NCI-H748 (cell line): ENCODE data around the gene CYP46A1.
"Not testable (repeated sequence)": the region's sequence is repeated elsewhere in the genome, so short reads cannot be mapped to it uniquely, and the experiment has no call there.

Experiments
- DNase-seq: peaks from one replicate; lab custom pipeline; 2025; ENCODE audit not compliant: unreplicated experiment; lab: John Stamatoyannopoulos, UW

The CYP46A1 gene

GRCh38 chr14:99656171-99656570 lies 27.9 kb upstream of the CYP46A1 start:
- DNase-seq, result no peak

- no peak for DNase-seq
These were observed 26.4 kb upstream of the CYP46A1 start for GRCh38 chr14:99657645-99658155.

DNA sequence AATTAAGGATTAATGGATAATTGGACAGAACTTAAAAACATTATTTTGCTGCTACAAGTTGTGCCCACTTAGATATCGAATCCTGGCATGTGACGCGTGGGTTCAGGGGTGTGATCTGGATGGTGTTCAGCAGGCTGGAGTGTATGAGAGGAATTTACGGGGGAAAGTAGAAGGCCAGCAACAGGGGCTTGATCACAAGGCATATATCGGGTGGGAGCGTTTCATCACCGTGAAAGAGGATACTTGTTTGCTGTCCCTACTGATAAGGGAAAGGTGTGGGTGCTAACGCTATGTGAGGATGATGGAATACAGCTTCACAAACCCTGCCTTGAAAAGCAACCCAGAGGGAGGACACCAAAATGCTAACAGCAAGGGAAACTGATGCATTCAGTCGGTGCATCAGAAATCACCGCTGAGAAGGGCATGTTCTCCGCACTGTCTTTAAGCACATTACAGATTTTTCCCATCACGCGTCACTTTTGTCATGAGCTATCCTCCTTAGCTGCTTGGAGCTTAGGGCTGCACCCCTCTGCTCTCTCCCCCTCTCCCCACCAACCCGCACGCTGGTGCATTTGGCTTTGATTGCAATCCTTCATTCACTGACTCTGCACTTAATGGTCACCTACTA lies 25.8 kb upstream of the CYP46A1 start:
- DNase-seq, result no peak

- peak; percentile 40 for DNase-seq
These were observed 24.8 kb upstream of the CYP46A1 start for GRCh38 chr14:99659333-99659741.

GRCh38 chr14:99660006-99660566 lies 24.0 kb upstream of the CYP46A1 start:
- DNase-seq, result no peak

DNA sequence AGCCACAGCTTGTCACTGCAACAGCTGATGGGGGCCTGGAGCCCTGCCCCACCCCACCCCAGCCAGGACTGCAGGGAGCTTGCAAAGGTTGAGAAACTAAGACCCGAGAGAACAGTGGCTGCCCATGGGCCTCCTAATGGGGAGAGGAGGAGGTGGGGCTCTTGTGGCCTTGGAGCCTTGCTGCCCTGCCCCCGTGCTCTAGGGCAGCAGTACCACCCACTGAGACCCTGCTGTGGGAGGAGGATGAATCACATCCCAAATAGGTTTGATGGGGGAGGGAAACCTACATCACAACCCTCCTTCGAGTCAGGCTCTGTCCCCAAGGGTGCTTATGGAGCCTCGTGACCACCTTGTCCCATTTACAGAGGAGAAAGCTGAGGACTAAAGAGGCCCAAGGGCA lies 23.3 kb upstream of the CYP46A1 start:
- DNase-seq, result no peak

DNA sequence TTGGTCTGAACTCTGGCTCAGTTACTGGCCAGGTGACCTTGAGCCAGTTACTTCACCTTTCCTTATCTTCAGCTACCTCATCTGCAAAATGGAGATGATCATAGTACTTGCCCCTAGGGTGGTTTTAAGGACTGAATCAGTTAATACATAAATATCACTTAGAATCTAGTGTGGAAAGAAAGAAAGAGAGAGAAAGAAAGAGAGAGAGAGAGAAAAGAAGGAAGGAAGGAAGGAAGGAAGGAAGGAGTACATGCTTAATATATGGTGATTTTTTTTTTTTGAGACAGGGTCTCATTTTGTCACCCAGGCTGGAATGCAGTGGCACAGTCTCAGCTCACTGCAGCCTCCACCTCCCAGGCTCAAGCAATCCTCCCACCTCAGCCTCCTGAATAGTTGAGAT lies 22.9 kb upstream of the CYP46A1 start:
- not testable (repeated sequence) for DNase-seq

GRCh38 chr14:99662846-99663245 lies 21.3 kb upstream of the CYP46A1 start:
- DNase-seq, result no peak

- DNase-seq, result no peak
These were observed 20.6 kb upstream of the CYP46A1 start for GRCh38 chr14:99663386-99664057.

GRCh38 chr14:99664058-99664936 lies 19.8 kb upstream of the CYP46A1 start:
- DNase-seq, result no peak

DNA sequence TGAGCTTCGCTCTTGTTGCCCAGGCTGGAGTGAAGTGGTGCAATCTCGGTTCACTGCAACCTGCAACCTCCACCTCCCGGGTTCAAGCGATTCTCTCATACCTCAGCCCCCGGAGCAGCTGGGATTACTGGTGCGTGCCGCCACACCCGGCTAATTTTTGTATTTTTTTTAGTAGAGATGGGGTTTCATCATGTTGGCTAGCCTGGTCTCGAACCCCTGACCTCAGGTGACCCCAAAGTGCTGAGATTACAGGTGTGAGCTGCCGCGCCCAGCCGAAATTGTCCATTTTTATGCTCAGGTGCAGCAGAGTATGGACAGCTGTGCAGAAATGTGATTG lies 19.2 kb upstream of the CYP46A1 start:
- DNase-seq, result no peak

DNA sequence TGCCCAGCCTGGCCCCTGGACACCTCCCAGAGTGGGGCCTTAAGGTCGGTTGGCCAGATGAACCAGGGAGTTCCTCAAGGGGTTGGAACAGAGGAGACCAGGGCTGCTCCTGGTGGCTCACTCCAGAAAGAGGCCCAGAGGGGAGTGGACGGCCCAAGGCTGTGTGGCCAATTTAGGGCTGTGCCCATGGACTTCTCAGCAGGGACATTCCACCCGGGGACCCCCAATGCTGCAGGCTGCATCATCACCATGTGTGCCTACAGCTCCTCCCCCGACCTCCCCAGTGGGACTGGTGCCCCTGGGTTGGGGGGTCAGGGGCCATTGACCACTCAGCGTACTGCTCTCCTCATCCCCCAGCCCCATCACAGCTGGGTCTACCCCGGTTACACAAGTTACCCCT lies 17.6 kb upstream of the CYP46A1 start:
- no peak for DNase-seq

GRCh38 chr14:99667045-99667444 lies 17.1 kb upstream of the CYP46A1 start:
- no peak for DNase-seq

GRCh38 chr14:99667821-99668220 lies 16.3 kb upstream of the CYP46A1 start:
- no peak for DNase-seq

- DNase-seq, result no peak
These were observed 15.5 kb upstream of the CYP46A1 start for GRCh38 chr14:99668307-99669295.

- DNase-seq, result no peak
These were observed 13.5 kb upstream of the CYP46A1 start for GRCh38 chr14:99670361-99671234.

- DNase-seq, result no peak
These were observed 12.6 kb upstream of the CYP46A1 start for GRCh38 chr14:99671235-99672224.
